Right kidney (tissue), 1 donor: ENCODE data around the gene TGM1.
"Not testable (repeated sequence)": the region's sequence is repeated elsewhere in the genome, so short reads cannot be mapped to it uniquely, and the experiment has no call there.

Experiments
- DNase-seq: peaks from one replicate; pipeline ENCODE4 v3.0.0-alpha.2; 2016

Gene TGM1

GRCh38 chr14:24232645-24233537 lies 30.1 kb downstream of the TGM1 start, which contains the start of gene GMPR2:
Gene GMPR2, plus strand, starts transcription at chr14:24232929. Its CDS starts 325 bp downstream, at chr14:24233254.
- DNase-seq, result no peak

GRCh38 chr14:24232121-24232644 lies 30.8 kb downstream of the TGM1 start, which contains the start of gene NEDD8:
Gene NEDD8, minus strand, starts transcription at chr14:24232367. Its CDS starts 100 bp downstream, at chr14:24232267.
- peak; percentile 97 for DNase-seq

- no peak for DNase-seq
Observed at GRCh38 chr14:24231263-24232120, 31.5 kb downstream of the TGM1 start.

- no peak for DNase-seq
Observed at GRCh38 chr14:24228902-24229301, 34.1 kb downstream of the TGM1 start.

GRCh38 chr14:24226473-24226872 lies 36.5 kb downstream of the TGM1 start:
- no peak for DNase-seq

GRCh38 chr14:24224618-24225071 lies 38.3 kb downstream of the TGM1 start:
- DNase-seq, result no peak

GRCh38 chr14:24222987-24223386 lies 40.0 kb downstream of the TGM1 start:
- DNase-seq, result not testable (repeated sequence)

- DNase-seq, result no peak
Observed at GRCh38 chr14:24219521-24219920, 43.5 kb downstream of the TGM1 start.

- DNase-seq, result no peak
Observed at GRCh38 chr14:24219080-24219479, 43.9 kb downstream of the TGM1 start.

- not testable (repeated sequence) for DNase-seq
Observed at GRCh38 chr14:24216876-24217275, 46.1 kb downstream of the TGM1 start.

GRCh38 chr14:24216345-24216699 lies 46.7 kb downstream of the TGM1 start:
- no peak for DNase-seq

- DNase-seq, result peak; percentile 91
Observed at GRCh38 chr14:24215495-24216344, 47.3 kb downstream of the TGM1 start, which contains the start of gene MDP1. Gene MDP1, minus strand, starts transcription at chr14:24216066. Its CDS starts 111 bp downstream, at chr14:24215955.

GRCh38 chr14:24213866-24214662 lies 48.9 kb downstream of the TGM1 start:
- no peak for DNase-seq

GRCh38 chr14:24212924-24213865 lies 49.8 kb downstream of the TGM1 start, which contains the start of gene CHMP4A:
Gene CHMP4A, minus strand, starts transcription at chr14:24213488. Its CDS starts 49 bp downstream, at chr14:24213439.
- DNase-seq, result peak; percentile 97

- no peak for DNase-seq
Observed at GRCh38 chr14:24211311-24211710, 51.7 kb downstream of the TGM1 start.

GRCh38 chr14:24207625-24208024 lies 55.4 kb downstream of the TGM1 start:
- no peak for DNase-seq

GRCh38 chr14:24207104-24207551 lies 55.8 kb downstream of the TGM1 start:
- no peak for DNase-seq

- DNase-seq, result no peak
Observed at GRCh38 chr14:24206260-24207103, 56.5 kb downstream of the TGM1 start.
